Neural progenitor cell (in vitro differentiated cells): ENCODE measurements around the gene DCD. TPM values are rescaled to one million over a fixed set of nuclear protein-coding genes. Genes with fewer than 3 reads are reported as not detected.
A peak's percentile ranks its signal among the peaks of the same experiment; 100 is the strongest.

Experiments used
- DNase-seq: peaks from one replicate; pipeline ENCODE4 v3.0.0-alpha.2; 2016; ENCODE audit warnings: low spot score
- H2AFZ ChIP-seq: fragments of 200-600 bp; sonication (generic); replicated peaks from 2 replicates; pipeline ENCODE4 v1.6.1; 2016; ENCODE audit warnings: antibody characterized with exemption
- H3F3A ChIP-seq: fragments of 200-600 bp; sonication (generic); 2 replicates; pipeline ENCODE4 v1.6.1; 2016; ENCODE audit warnings: antibody characterized with exemption, low read depth
- H3K27ac ChIP-seq: fragments of 200-600 bp; sonication (generic); 2 replicates; pipeline ENCODE4 v1.5.1; 2016; ENCODE audit warnings: mild to moderate bottlenecking
- H3K27me3 ChIP-seq: fragments of 200-600 bp; sonication (generic); 2 replicates; pipeline ENCODE4 v1.6.1; 2016; ENCODE audit warnings: mild to moderate bottlenecking, moderate library complexity
- H3K36me3 ChIP-seq: fragments of 200-600 bp; sonication (generic); 2 replicates; pipeline ENCODE4 v1.5.1; 2016
- H3K4me1 ChIP-seq: fragments of 200-600 bp; sonication (generic); 2 replicates; pipeline ENCODE4 v1.6.1; 2016; ENCODE audit warnings: mixed run types
- H3K4me2 ChIP-seq: fragments of 200-600 bp; sonication (generic); 2 replicates; pipeline ENCODE4 v1.6.1; 2016
- H3K4me3 ChIP-seq: fragments of 200-600 bp; sonication (generic); 2 replicates; pipeline ENCODE4 v1.5.1; 2016
- H3K79me2 ChIP-seq: fragments of 200-600 bp; sonication (generic); 2 replicates; pipeline ENCODE4 v1.6.1; 2016; ENCODE audit warnings: low read depth
- H3K9ac ChIP-seq: fragments of 200-600 bp; sonication (generic); 2 replicates; pipeline ENCODE4 v1.6.1; 2016
- H3K9me3 ChIP-seq: fragments of 200-600 bp; sonication (generic); 2 replicates; pipeline ENCODE4 v1.5.1; 2016; ENCODE audit warnings: low read depth
- H4K20me1 ChIP-seq: fragments of 200-600 bp; sonication (generic); 2 replicates; pipeline ENCODE4 v1.6.1; 2016; ENCODE audit warnings: low read depth
- H3K27ac Mint-ChIP-seq: 3 replicates; pipeline ENCODE4 v1.8.0; 2021; ENCODE audit warnings: mixed read lengths
- H3K27me3 Mint-ChIP-seq: 2 replicates; pipeline ENCODE4 v1.8.0; 2022; ENCODE audit warnings: low read depth, mild to moderate bottlenecking, inconsistent platforms, moderate library complexity, mixed read lengths; ENCODE audit not compliant: insufficient read depth
- H3K36me3 Mint-ChIP-seq: 3 replicates; pipeline ENCODE4 v1.8.0; 2021; ENCODE audit warnings: mixed read lengths
- H3K4me1 Mint-ChIP-seq: 3 replicates; pipeline ENCODE4 v1.8.0; 2021; ENCODE audit warnings: mixed read lengths
- H3K4me3 Mint-ChIP-seq: 3 replicates; pipeline ENCODE4 v1.8.0; 2021; ENCODE audit warnings: mild to moderate bottlenecking, moderate library complexity, mixed read lengths
- H3K9me3 Mint-ChIP-seq: 3 replicates; pipeline ENCODE4 v1.8.0; 2020; ENCODE audit warnings: mixed read lengths
- CTCF ChIP-seq: fragments of 200-600 bp; sonication (generic); IDR thresholded peaks from 2 replicates; pipeline ENCODE4 v1.5.1; 2017; ENCODE audit warnings: antibody characterized with exemption, mild to moderate bottlenecking
- EZH2 ChIP-seq: fragments of 200-600 bp; sonication (generic); IDR thresholded peaks from 2 replicates; pipeline ENCODE4 v1.6.1; 2017; ENCODE audit warnings: antibody characterized with exemption, mild to moderate bottlenecking, moderate library complexity
- EZH2phosphoT487 ChIP-seq: fragments of 200-600 bp; sonication (generic); IDR thresholded peaks from 2 replicates; pipeline ENCODE4 v1.6.1; 2017; ENCODE audit warnings: antibody characterized with exemption
- total RNA-seq: library from RNA; depleted of rRNA; stranded (reverse); fragments of >200 nt; gene quantifications from 2 replicates; pipeline ENCODE4 v1.2.3, GENCODE V29; 2015; ENCODE audit warnings: low replicate concordance

Gene DCD
- total RNA-seq, 1 donor from 2014 or later = not detected

GRCh38 chr12:54625598-54625997, 22.6 kb downstream of the DCD start:
- Mint-ChIP-seq H3K4me3 (no peak overlapping the region), H3K27me3 (peaks cover 10% of the 10 kb centered on the region), H3K27ac (no peak overlapping the region), H3K4me1 (no peaks in the 10 kb centered on the region), H3K9me3 (peaks cover 22% of the 10 kb centered on the region), H3K36me3 (no peaks in the 10 kb centered on the region)
- Histone ChIP-seq H3K27me3 (peaks cover 45% of the 10 kb centered on the region), H3K4me2 (no peak overlapping the region), H3K79me2 (no peaks in the 10 kb centered on the region), H3K27ac (no peak overlapping the region), H3F3A (no peaks in the 10 kb centered on the region), H3K9ac (no peak overlapping the region), H2AFZ (no peak overlapping the region), H3K9me3 (peaks cover 4% of the 10 kb centered on the region), H3K4me1 (no peaks in the 10 kb centered on the region), H3K36me3 (no peaks in the 10 kb centered on the region), H4K20me1 (no peaks in the 10 kb centered on the region), H3K4me3 (no peak overlapping the region)
- TF ChIP-seq CTCF (no peak), EZH2phosphoT487 (no peak), EZH2 (no peak)
- DNase-seq = no peak

- no peak overlapping the region for H3K27ac Mint-ChIP-seq
- H3K27me3 Mint-ChIP-seq = peaks cover 9% of the 10 kb centered on the region
- H3K79me2 ChIP-seq = no peaks in the 10 kb centered on the region
- H3K27me3 ChIP-seq = peaks cover 55% of the 10 kb centered on the region
- H3K4me3 ChIP-seq = no peak overlapping the region
- H3K4me3 Mint-ChIP-seq = no peak overlapping the region
- H2AFZ ChIP-seq = no peak overlapping the region
- no peak overlapping the region for H3K27ac ChIP-seq
- H3K4me2 ChIP-seq = no peak overlapping the region
- H3K36me3 Mint-ChIP-seq = no peaks in the 10 kb centered on the region
- DNase-seq = no peak
- H3K9me3 ChIP-seq = peaks cover 4% of the 10 kb centered on the region
- no peaks in the 10 kb centered on the region for H3K4me1 ChIP-seq
- TF ChIP-seq EZH2phosphoT487 (no peak), CTCF (no peak), EZH2 (no peak)
- H3K4me1 Mint-ChIP-seq = no peaks in the 10 kb centered on the region
- no peaks in the 10 kb centered on the region for H3K36me3 ChIP-seq
- H3K9me3 Mint-ChIP-seq = peaks cover 22% of the 10 kb centered on the region
- H3F3A ChIP-seq = no peaks in the 10 kb centered on the region
- no peaks in the 10 kb centered on the region for H4K20me1 ChIP-seq
- H3K9ac ChIP-seq = no peak overlapping the region
Observed at GRCh38 chr12:54624315-54625279, 23.6 kb downstream of the DCD start.

GRCh38 chr12:54622463-54623183, 25.5 kb downstream of the DCD start:
- Mint-ChIP-seq H3K9me3 (peaks cover 13% of the 10 kb centered on the region), H3K4me3 (no peak overlapping the region), H3K27me3 (peaks cover 5% of the 10 kb centered on the region), H3K4me1 (no peaks in the 10 kb centered on the region), H3K27ac (no peak overlapping the region), H3K36me3 (no peaks in the 10 kb centered on the region)
- H2AFZ ChIP-seq = no peak overlapping the region
- H3K4me1 ChIP-seq = peaks cover 3% of the 10 kb centered on the region
- H3K79me2 ChIP-seq = no peaks in the 10 kb centered on the region
- no peaks in the 10 kb centered on the region for H3F3A ChIP-seq
- TF ChIP-seq EZH2phosphoT487 (no peak), EZH2 (no peak), CTCF (peak; percentile 53)
- no peaks in the 10 kb centered on the region for H3K36me3 ChIP-seq
- no peak overlapping the region for H3K9ac ChIP-seq
- H3K9me3 ChIP-seq = peaks cover 4% of the 10 kb centered on the region
- H4K20me1 ChIP-seq = no peaks in the 10 kb centered on the region
- peaks cover 75% of the 10 kb centered on the region for H3K27me3 ChIP-seq
- no peak overlapping the region for H3K4me3 ChIP-seq
- no peak for DNase-seq
- H3K4me2 ChIP-seq = no peak overlapping the region
- H3K27ac ChIP-seq = no peak overlapping the region
